IMR-90 (cell line): ENCODE results near the gene SDC4. TPM values are rescaled to one million over a fixed set of nuclear protein-coding genes. Genes with fewer than 3 reads are reported as not detected.

Experiments
- ATAC-seq: fragments of 200-7000 bp; cut with Tn5 transposase; 2 replicates; pipeline ENCODE4 v1.9.1; 2020; ENCODE audit warnings: low read depth, mild to moderate bottlenecking, moderate library complexity
- BruUV-seq: library from RNA; stranded (reverse); fragments of 400-500 nt; replicated peaks from 2 replicates; lab custom pipeline; 2021; lab: Mats Ljungman, UMichigan
- CTCF ChIA-PET: fragments of 300-600 bp; formaldehyde crosslinking; extraction: SDS; loops from one replicate; lab custom pipeline; 2021; ENCODE audit warnings: antibody characterized with exemption; lab: Yijun Ruan, JAX
- POLR2A ChIA-PET: fragments of 300-600 bp; sonication (Branson Sonifier 250); formaldehyde crosslinking; loops from one replicate; lab custom pipeline; 2022; ENCODE audit warnings: antibody characterized with exemption; ENCODE audit not compliant: unreplicated experiment; lab: Charles Lee
- DNase-seq: peaks from one replicate; pipeline ENCODE4 v3.0.0; 2013
- H2AFZ ChIP-seq: replicated peaks from 2 replicates; pipeline ENCODE3; 2013; ENCODE audit warnings: low read length, mild to moderate bottlenecking; ENCODE audit not compliant: poor library complexity
- H2AK5ac ChIP-seq: 2 replicates; pipeline ENCODE4 v1.6.1; 2013; ENCODE audit warnings: low read depth, low read length, inconsistent platforms
- H2AK9ac ChIP-seq: replicated peaks from 2 replicates; pipeline ENCODE3; 2013; ENCODE audit warnings: mild to moderate bottlenecking, low read depth, low read length, moderate library complexity; ENCODE audit not compliant: poor library complexity
- H2BK120ac ChIP-seq: 2 replicates; pipeline ENCODE4 v1.6.1; 2013; ENCODE audit warnings: low read depth, low read length, inconsistent platforms
- H2BK15ac ChIP-seq: 3 replicates; pipeline ENCODE4 v1.6.1; 2013; ENCODE audit warnings: low read depth, low read length, inconsistent platforms
- H2BK20ac ChIP-seq: 2 replicates; pipeline ENCODE4 v1.6.1; 2013; ENCODE audit warnings: low read depth, mild to moderate bottlenecking, inconsistent platforms, low read length, moderate library complexity
- H2BK5ac ChIP-seq: 2 replicates; pipeline ENCODE4 v1.6.1; 2013; ENCODE audit warnings: mild to moderate bottlenecking, low read depth, low read length, inconsistent platforms; ENCODE audit not compliant: poor library complexity, severe bottlenecking
- H3K14ac ChIP-seq: replicated peaks from 2 replicates; pipeline ENCODE4 v1.6.1; 2013; ENCODE audit warnings: low read depth, low read length, inconsistent platforms
- H3K18ac ChIP-seq: 2 replicates; pipeline ENCODE4 v1.6.1; 2013; ENCODE audit warnings: low read depth, low read length, control low read depth
- H3K23ac ChIP-seq: 2 replicates; pipeline ENCODE4 v1.6.1; 2013; ENCODE audit warnings: low read depth, low read length, inconsistent platforms
- H3K27ac ChIP-seq: 2 replicates; pipeline ENCODE4 v1.5.1; 2013; ENCODE audit warnings: mild to moderate bottlenecking, control low read depth, low read length; ENCODE audit not compliant: insufficient read depth
- H3K27me3 ChIP-seq: 2 replicates; pipeline ENCODE4 v1.6.1; 2013; ENCODE audit warnings: low read length; ENCODE audit not compliant: control insufficient read depth, insufficient read depth
- H3K36me3 ChIP-seq: 2 replicates; pipeline ENCODE4 v1.6.1; 2013; ENCODE audit warnings: low read length, mixed read lengths; ENCODE audit not compliant: control insufficient read depth, insufficient read depth
- H3K4ac ChIP-seq: 2 replicates; pipeline ENCODE4 v1.6.1; 2013; ENCODE audit warnings: low read depth, low read length, inconsistent platforms
- H3K4me1 ChIP-seq: 2 replicates; pipeline ENCODE4 v1.6.1; 2013; ENCODE audit warnings: low read length, mixed read lengths; ENCODE audit not compliant: control insufficient read depth, insufficient read depth
- H3K4me2 ChIP-seq: 2 replicates; pipeline ENCODE4 v1.6.1; 2013; ENCODE audit warnings: low read depth, mild to moderate bottlenecking, control low read depth, low read length, moderate library complexity
- H3K4me3 ChIP-seq: 2 replicates; pipeline ENCODE4 v1.5.1; 2013; ENCODE audit warnings: low read depth, mild to moderate bottlenecking, control low read depth, low read length, moderate library complexity; ENCODE audit not compliant: insufficient read depth
- H3K56ac ChIP-seq: 2 replicates; pipeline ENCODE4 v1.6.1; 2013; ENCODE audit warnings: low read length, inconsistent platforms; ENCODE audit not compliant: insufficient read depth; ENCODE audit errors: extremely low read depth
- H3K79me1 ChIP-seq, 2 experiments: 2 replicates each; pipeline ENCODE4 v1.6.1; 2013; ENCODE audit warnings: low read length in 2 of 2, inconsistent platforms in 1 of 2, low read depth in 1 of 2
- H3K9ac ChIP-seq: 2 replicates; pipeline ENCODE4 v1.6.1; 2013; ENCODE audit warnings: low read depth, low read length, control low read depth
- H3K9me1 ChIP-seq: 2 replicates; pipeline ENCODE4 v1.6.1; 2013; ENCODE audit warnings: low read length, inconsistent platforms; ENCODE audit not compliant: insufficient read depth
- H3K9me3 ChIP-seq: 2 replicates; pipeline ENCODE4 v1.6.1; 2013; ENCODE audit warnings: low read length; ENCODE audit not compliant: control insufficient read depth, insufficient read depth
- H4K20me1 ChIP-seq: 2 replicates; pipeline ENCODE4 v1.6.1; 2013; ENCODE audit warnings: low read length, inconsistent platforms; ENCODE audit not compliant: insufficient read depth
- H4K5ac ChIP-seq: 2 replicates; pipeline ENCODE4 v1.6.1; 2013; ENCODE audit warnings: mild to moderate bottlenecking, low read depth, low read length, control low read depth
- H4K8ac ChIP-seq, 2 experiments: 2 replicates each; pipeline ENCODE4 v1.6.1; 2013; ENCODE audit warnings: low read depth in 2 of 2, low read length in 2 of 2, control low read depth in 1 of 2, inconsistent platforms in 1 of 2
- H4K91ac ChIP-seq: 2 replicates; pipeline ENCODE4 v1.6.1; 2013; ENCODE audit warnings: low read depth, low read length, inconsistent platforms; ENCODE audit not compliant: insufficient read depth
- NFE2L2 ChIP-seq: fragments of 150-350 bp; IDR thresholded peaks from 2 replicates; pipeline ENCODE4 v1.6.1; 2016; ENCODE audit warnings: low read depth, mild to moderate bottlenecking, low read length
- POLR2A ChIP-seq: IDR thresholded peaks from 2 replicates; pipeline ENCODE4 v1.6.1; 2012; ENCODE audit warnings: mild to moderate bottlenecking, low read depth, low read length
- WGBS, 2 experiments: methylation state at CpG; one replicate each; pipeline versions ENCODE4 v1.1.5 to v1.1.7; 2013; ENCODE audit warnings: missing lambda C conversion rate in 2 of 2; ENCODE audit not compliant: insufficient read length in 1 of 2; ENCODE audit errors: extremely low coverage in 2 of 2; 5-methylcytosine and 5-hydroxymethylcytosine counted together
- dilution Hi-C: fragments of 300-500 bp; cut with HindIII; formaldehyde crosslinking; loops from one replicate; pipeline ENCODE4 v1.14.3; 2018; ENCODE audit warnings: low sequenced_read_pairs; ENCODE audit not compliant: unreplicated experiment
- in situ Hi-C: fragments of 300-500 bp; cut with MboI; formaldehyde crosslinking; loops from 3 replicates; pipeline ENCODE4 v1.14.3; 2019; ENCODE audit warnings: low sequenced_read_pairs, inconsistent platforms, mixed read lengths
- intact Hi-C: fragments of 100-400 bp; cut with micrococcal nuclease; formaldehyde crosslinking; loops from 2 replicates; pipeline ENCODE4 v1.10.0; 2022
- polyA plus RNA-seq, 3 experiments: library from polyadenylated mRNA; depleted of rRNA; stranded (reverse); fragments of >200 nt; gene quantifications; 2 replicates each; pipeline ENCODE4 v1.2.3, GENCODE V29; 2012; ENCODE audit warnings: low replicate concordance in 1 of 3
- total RNA-seq: library from RNA; depleted of rRNA; stranded (reverse); fragments of >200 nt; gene quantifications from 2 replicates; pipeline ENCODE4 v1.2.3, GENCODE V29; 2012

The SDC4 gene
- total and polyA plus RNA-seq, 2 of the 4 experiments (the other 2 are of a cell fraction): 203 to 265 TPM

DNA sequence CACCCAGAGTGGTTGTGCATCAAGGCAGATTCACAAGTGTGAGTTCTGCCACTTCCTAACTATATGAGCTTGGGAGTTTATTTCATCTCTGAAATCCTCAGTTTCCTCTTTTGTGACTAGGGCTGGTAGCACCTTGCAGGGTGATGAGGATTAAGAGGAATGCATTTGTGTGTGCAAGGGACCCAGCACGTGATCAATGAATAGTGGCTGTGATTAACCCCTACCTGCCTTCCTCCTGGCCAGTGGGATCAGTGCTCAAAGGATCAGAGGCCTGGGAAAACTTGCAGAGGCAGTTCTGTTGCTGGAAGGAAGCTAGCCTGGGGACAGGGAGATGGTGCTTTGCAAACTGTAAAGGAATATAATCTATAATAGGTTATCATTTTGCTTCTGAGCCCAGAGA lies 7.3 kb downstream of the SDC4 start:
- H3K36me3 ChIP-seq: peaks cover 32% of the 10 kb centered on the region
- no CpG with 5 or more reads among the region's 1 CpG for WGBS, 2 experiments
- H3K4me3 ChIP-seq: no peak overlapping the region

More for the DNA sequence above, 7.3 kb downstream of the SDC4 start:
- intact Hi-C loops (no loop called here), dilution Hi-C loops (no loop called here), in situ Hi-C loops (loop anchor here (25.0 kb wide), 1 partner anchor 571 kb away; the partner anchor contains the start of gene PLTP)
- ATAC-seq (no peak), DNase-seq (no peak)
- Histone ChIP-seq H2BK120ac (0 out of 2 replicates have a peak overlapping the region, but pooled peaks have one; percentile 16), H3K27me3 (no peaks in the 10 kb centered on the region), H3K14ac (peak overlapping the region; percentile 33; the same call in 1 of the 2 replicates), H3K9me3 (no peaks in the 10 kb centered on the region), H3K4me2 (no peak overlapping the region), H3K9me1 (peaks cover 43% of the 10 kb centered on the region), H3K18ac (no peak overlapping the region), H4K8ac (peak overlapping the region in 1 of 2 experiments; percentile 42; a peak in 1 of 4 replicates), H3K56ac (no peak overlapping the region), H4K20me1 (peaks cover 45% of the 10 kb centered on the region), H2BK15ac (no peak overlapping the region), H3K4me1 (peaks cover 71% of the 10 kb centered on the region), H4K91ac (no peak overlapping the region), H2AFZ (no peak overlapping the region), H2AK5ac (peak overlapping the region; percentile 25; the same call in 1 of the 2 replicates), H3K27ac (peak overlapping the region; percentile 12; the same call in 1 of the 2 replicates), H3K23ac (peak overlapping the region; percentile 90; the same call in 1 of the 2 replicates), H2AK9ac (no peak overlapping the region), H2BK20ac (no peak overlapping the region), H3K79me1 (peaks cover 24 to 95% of the 10 kb centered on the region in 2 experiments), H4K5ac (no peak overlapping the region), H2BK5ac (peak overlapping the region; percentile 51), H3K4ac (peak overlapping the region; percentile 99), H3K9ac (no peak overlapping the region)
- ChIA-PET CTCF (interaction anchor here (2.5 kb wide), 1 partner anchor 22 kb away, joined by 8 read pairs; the partner anchor contains the start of gene SYS1), POLR2A (no interaction called here)
- TF ChIP-seq NFE2L2 (no peak), POLR2A (peak; percentile 56; the same call in 1 of the 2 replicates)
- BruUV-seq: no TSS peak
